ENCODE data around the gene NYAP1. TPM values are rescaled to one million over a fixed set of nuclear protein-coding genes. Genes with fewer than 3 reads are reported as not detected.
"Not testable (repeated sequence)": the region's sequence is repeated elsewhere in the genome, so short reads cannot be mapped to it uniquely, and the experiment has no call there.

The NYAP1 gene
- total RNA-seq, 2 experiments from 2014 or later, result 0.10 to 0.98 TPM

- no TSS peak for BruUV-seq (replicated peaks)
- POLR2A ChIA-PET, result no interaction called here
- no peak overlapping the region for H3K27ac ChIP-seq (ENCODE audit: low read depth, low read length, poor library complexity, severe bottlenecking)
These were observed 35.9 kb downstream of the NYAP1 start for GRCh38 chr7:100519580-100519979.

GRCh38 chr7:100520138-100520537, 36.4 kb downstream of the NYAP1 start:
- POLR2A ChIA-PET, result interaction anchor here (0.9 kb wide), 1 partner anchor 16 kb away, joined by 4 read pairs; no protein-coding TSS in a partner anchor
- intact Hi-C loops (cut with micrococcal nuclease; ENCODE audit: unreplicated experiment), result no loop called here
- H4K20me1 ChIP-seq (ENCODE audit: insufficient read depth, low read length), result no peaks in the 10 kb centered on the region

More at GRCh38 chr7:100519580-100519979, 35.9 kb downstream of the NYAP1 start:
- Histone ChIP-seq H3K4me1 (ENCODE audit: insufficient read depth, low read length, poor library complexity, severe bottlenecking) (peaks cover 20% of the 10 kb centered on the region), H2AFZ (ENCODE audit: low read length) (no peak overlapping the region), H3K79me2 (ENCODE audit: insufficient read depth, low read depth, low read length) (no peaks in the 10 kb centered on the region), H4K20me1 (ENCODE audit: insufficient read depth, low read length) (no peaks in the 10 kb centered on the region), H3K9me2 (ENCODE audit: insufficient read depth, low read length) (no peaks in the 10 kb centered on the region), H3K9me3 (ENCODE audit: low read length) (no peaks in the 10 kb centered on the region), H3K4me2 (ENCODE audit: low read length) (no peak overlapping the region), H3K4me3 (ENCODE audit: low read depth, low read length, poor library complexity, severe bottlenecking) (no peak overlapping the region), H3K36me3 (ENCODE audit: insufficient read depth, low read length) (no peaks in the 10 kb centered on the region)
- intact Hi-C loops (cut with micrococcal nuclease; ENCODE audit: unreplicated experiment), result no loop called here
- TF ChIP-seq, protein P1, sequence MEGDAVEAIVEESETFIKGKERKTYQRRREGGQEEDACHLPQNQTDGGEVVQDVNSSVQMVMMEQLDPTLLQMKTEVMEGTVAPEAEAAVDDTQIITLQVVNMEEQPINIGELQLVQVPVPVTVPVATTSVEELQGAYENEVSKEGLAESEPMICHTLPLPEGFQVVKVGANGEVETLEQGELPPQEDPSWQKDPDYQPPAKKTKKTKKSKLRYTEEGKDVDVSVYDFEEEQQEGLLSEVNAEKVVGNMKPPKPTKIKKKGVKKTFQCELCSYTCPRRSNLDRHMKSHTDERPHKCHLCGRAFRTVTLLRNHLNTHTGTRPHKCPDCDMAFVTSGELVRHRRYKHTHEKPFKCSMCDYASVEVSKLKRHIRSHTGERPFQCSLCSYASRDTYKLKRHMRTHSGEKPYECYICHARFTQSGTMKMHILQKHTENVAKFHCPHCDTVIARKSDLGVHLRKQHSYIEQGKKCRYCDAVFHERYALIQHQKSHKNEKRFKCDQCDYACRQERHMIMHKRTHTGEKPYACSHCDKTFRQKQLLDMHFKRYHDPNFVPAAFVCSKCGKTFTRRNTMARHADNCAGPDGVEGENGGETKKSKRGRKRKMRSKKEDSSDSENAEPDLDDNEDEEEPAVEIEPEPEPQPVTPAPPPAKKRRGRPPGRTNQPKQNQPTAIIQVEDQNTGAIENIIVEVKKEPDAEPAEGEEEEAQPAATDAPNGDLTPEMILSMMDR (conservative IDR thresholded peaks at IDR 0.05; ENCODE audit: low read length), result no peak
- no peak for TF ChIP-seq EZH2phosphoT487 (IDR thresholded peaks at IDR 0.05; ENCODE audit: borderline replicate concordance, low read depth, low read length)
- no peak for DNase-seq (ENCODE audit: low spot score)
- CTCF ChIA-PET (ENCODE audit: unreplicated experiment), result interaction anchor here (1.3 kb wide), 1 partner anchor 49 kb away, joined by 6 read pairs; no protein-coding TSS in a partner anchor

DNA sequence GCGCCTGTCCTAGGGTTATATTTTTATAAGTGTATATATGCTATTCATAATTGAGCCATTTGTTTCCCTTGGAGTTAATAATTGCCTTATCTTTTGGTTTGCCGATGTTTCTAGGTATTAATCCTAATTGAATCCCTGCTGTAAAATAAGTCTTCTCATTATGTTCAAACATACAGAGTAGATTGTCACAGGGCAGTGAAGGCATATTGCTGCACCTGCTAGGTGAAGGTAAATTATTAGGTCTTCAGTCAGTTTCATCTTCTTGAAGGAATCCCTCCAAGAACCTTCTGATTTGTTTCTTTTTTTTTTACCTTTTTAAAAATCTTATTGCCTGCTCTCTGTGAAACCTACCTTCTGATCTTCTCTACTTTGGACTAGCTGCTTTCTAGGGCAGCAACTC, 37.3 kb downstream of the NYAP1 start:
- no peaks in the 10 kb centered on the region for H3K9me2 ChIP-seq (ENCODE audit: insufficient read depth, low read length)
- no peak for DNase-seq (ENCODE audit: low spot score)
- H3K4me3 ChIP-seq (ENCODE audit: low read depth, low read length, poor library complexity, severe bottlenecking), result no peak overlapping the region
- ChIA-PET POLR2A (interaction anchor here (0.5 kb wide), 1 partner anchor 22 kb away, joined by 5 read pairs; no protein-coding TSS in a partner anchor), CTCF (ENCODE audit: unreplicated experiment) (no interaction called here)
- no peak overlapping the region for H3K27ac ChIP-seq (ENCODE audit: low read depth, low read length, poor library complexity, severe bottlenecking)
- no peak overlapping the region for H3K4me2 ChIP-seq (ENCODE audit: low read length)
- H3K9me3 ChIP-seq (ENCODE audit: low read length), result no peaks in the 10 kb centered on the region
- intact Hi-C loops (cut with micrococcal nuclease; ENCODE audit: unreplicated experiment), result no loop called here
- no TSS peak for BruUV-seq (replicated peaks)
- H3K4me1 ChIP-seq (ENCODE audit: insufficient read depth, low read length, poor library complexity, severe bottlenecking), result peaks cover 7% of the 10 kb centered on the region
- no peaks in the 10 kb centered on the region for H3K36me3 ChIP-seq (ENCODE audit: insufficient read depth, low read length)
- no peak for TF ChIP-seq EZH2phosphoT487 (IDR thresholded peaks at IDR 0.05; ENCODE audit: borderline replicate concordance, low read depth, low read length)
- TF ChIP-seq, protein P1 (conservative IDR thresholded peaks at IDR 0.05; ENCODE audit: low read length), result no peak
- no peak overlapping the region for H2AFZ ChIP-seq (ENCODE audit: low read length)
- H4K20me1 ChIP-seq (ENCODE audit: insufficient read depth, low read length), result no peaks in the 10 kb centered on the region
- H3K79me2 ChIP-seq (ENCODE audit: insufficient read depth, low read depth, low read length), result no peaks in the 10 kb centered on the region

More at GRCh38 chr7:100520138-100520537, 36.4 kb downstream of the NYAP1 start:
- TF ChIP-seq, protein P1 (conservative IDR thresholded peaks at IDR 0.05; ENCODE audit: low read length), result no peak
- TF ChIP-seq EZH2phosphoT487 (IDR thresholded peaks at IDR 0.05; ENCODE audit: borderline replicate concordance, low read depth, low read length), result no peak
- no TSS peak for BruUV-seq (replicated peaks)
- Histone ChIP-seq H3K9me3 (ENCODE audit: low read length) (no peaks in the 10 kb centered on the region), H3K4me2 (ENCODE audit: low read length) (no peak overlapping the region), H2AFZ (ENCODE audit: low read length) (no peak overlapping the region), H3K9me2 (ENCODE audit: insufficient read depth, low read length) (no peaks in the 10 kb centered on the region), H3K27ac (ENCODE audit: low read depth, low read length, poor library complexity, severe bottlenecking) (no peak overlapping the region), H3K79me2 (ENCODE audit: insufficient read depth, low read depth, low read length) (no peaks in the 10 kb centered on the region), H3K4me1 (ENCODE audit: insufficient read depth, low read length, poor library complexity, severe bottlenecking) (peaks cover 17% of the 10 kb centered on the region), H3K4me3 (ENCODE audit: low read depth, low read length, poor library complexity, severe bottlenecking) (no peak overlapping the region), H3K36me3 (ENCODE audit: insufficient read depth, low read length) (no peaks in the 10 kb centered on the region)
- CTCF ChIA-PET (ENCODE audit: unreplicated experiment), result interaction anchor here (1.3 kb wide), 1 partner anchor 49 kb away, joined by 6 read pairs; no protein-coding TSS in a partner anchor
- DNase-seq (ENCODE audit: low spot score), result no peak

GRCh38 chr7:100521909-100522593, 38.3 kb downstream of the NYAP1 start:
- CTCF ChIA-PET (ENCODE audit: unreplicated experiment); H3K4me1 ChIP-seq (ENCODE audit: insufficient read depth, low read length, poor library complexity, severe bottlenecking); H3K4me3 ChIP-seq (ENCODE audit: low read depth, low read length, poor library complexity, severe bottlenecking); H3K79me2 ChIP-seq (ENCODE audit: insufficient read depth, low read depth, low read length); intact Hi-C loops (cut with micrococcal nuclease; ENCODE audit: unreplicated experiment); H2AFZ ChIP-seq (ENCODE audit: low read length); H3K36me3 ChIP-seq (ENCODE audit: insufficient read depth, low read length); BruUV-seq (replicated peaks); H4K20me1 ChIP-seq (ENCODE audit: insufficient read depth, low read length); DNase-seq (ENCODE audit: low spot score); H3K27ac ChIP-seq (ENCODE audit: low read depth, low read length, poor library complexity, severe bottlenecking); H3K9me3 ChIP-seq (ENCODE audit: low read length); H3K4me2 ChIP-seq (ENCODE audit: low read length); H3K9me2 ChIP-seq (ENCODE audit: insufficient read depth, low read length): not testable (repeated sequence)
- POLR2A ChIA-PET, result interaction anchor here (0.7 kb wide), 1 partner anchor 365 kb away, joined by 3 read pairs; no protein-coding TSS in a partner anchor
